HG03045 (cell line): ENCODE measurements around the gene STOML3.
"Not testable (repeated sequence)": the region's sequence is repeated elsewhere in the genome, so short reads cannot be mapped to it uniquely, and the experiment has no call there.

Experiments used
- ATAC-seq: cut with Tn5 transposase; IDR thresholded peaks from one replicate; pipeline ENCODE4 v1.9.1; 2021; ENCODE audit warnings: mild to moderate bottlenecking, moderate library complexity; ENCODE audit not compliant: unreplicated experiment

Gene STOML3

GRCh38 chr13:38990693-38991092, at the start of gene STOML3:
TSS of gene STOML3 (minus strand) at chr13:38990831. CDS start at chr13:38990721, 110 bp downstream.
- ATAC-seq: no peak

GRCh38 chr13:39040206-39040605, 49.6 kb upstream of the STOML3 start:
- ATAC-seq: no peak

GRCh38 chr13:39039041-39039440, 48.4 kb upstream of the STOML3 start:
- no peak for ATAC-seq

- ATAC-seq: peak; percentile 31
Measured at GRCh38 chr13:39038569-39039030, 48.0 kb upstream of the STOML3 start.

GRCh38 chr13:39037880-39038568, 47.4 kb upstream of the STOML3 start, which contains the start of the genes NHLRC3 and PROSER1:
TSS of gene NHLRC3 (plus strand) at chr13:39038456. CDS start at chr13:39038640, 184 bp downstream.
TSS of gene PROSER1 (minus strand) at chr13:39038089. CDS start at chr13:39037242, 847 bp downstream.
- ATAC-seq: peak; percentile 76

- ATAC-seq: peak; percentile 27
Measured at GRCh38 chr13:39037410-39037879, 46.8 kb upstream of the STOML3 start.

- no peak for ATAC-seq
Measured at GRCh38 chr13:39036212-39036611, 45.6 kb upstream of the STOML3 start.

GRCh38 chr13:39035799-39036198, 45.2 kb upstream of the STOML3 start:
- ATAC-seq: no peak

- no peak for ATAC-seq
Measured at GRCh38 chr13:39035204-39035603, 44.6 kb upstream of the STOML3 start.

GRCh38 chr13:39034085-39034484, 43.5 kb upstream of the STOML3 start:
- ATAC-seq: no peak

- no peak for ATAC-seq
Measured at GRCh38 chr13:39032150-39032549, 41.5 kb upstream of the STOML3 start.

GRCh38 chr13:39025433-39025839, 34.8 kb upstream of the STOML3 start:
- no peak for ATAC-seq

GRCh38 chr13:39023761-39024160, 33.1 kb upstream of the STOML3 start:
- no peak for ATAC-seq

GRCh38 chr13:39023316-39023715, 32.7 kb upstream of the STOML3 start:
- ATAC-seq: no peak

- ATAC-seq: no peak
Measured at GRCh38 chr13:39020853-39021462, 30.3 kb upstream of the STOML3 start.

GRCh38 chr13:39016787-39017186, 26.2 kb upstream of the STOML3 start:
- ATAC-seq: peak; percentile 70

- ATAC-seq: peak; percentile 91
Measured at GRCh38 chr13:39016087-39016486, 25.5 kb upstream of the STOML3 start.

GRCh38 chr13:39013462-39013861, 22.8 kb upstream of the STOML3 start:
- no peak for ATAC-seq

- no peak for ATAC-seq
Measured at GRCh38 chr13:39012608-39013007, 22.0 kb upstream of the STOML3 start.

GRCh38 chr13:39006371-39007111, 15.9 kb upstream of the STOML3 start:
- not testable (repeated sequence) for ATAC-seq

GRCh38 chr13:38998739-38999138, 8.1 kb upstream of the STOML3 start:
- ATAC-seq: no peak
